ENCODE measurements around the gene KIF6. TPM values are rescaled to one million over a fixed set of nuclear protein-coding genes. Genes with fewer than 3 reads are reported as not detected.
"Not testable (repeated sequence)": the region's sequence is repeated elsewhere in the genome, so short reads cannot be mapped to it uniquely, and the experiment has no call there.

KIF6 gene
- total RNA-seq, 1 experiment from 2014 or later: 2.7 TPM

- no peaks in the 10 kb centered on the region for H3K36me3 ChIP-seq (ENCODE audit: insufficient read depth, low read length, poor library complexity, severe bottlenecking)
- DNase-seq (ENCODE audit: low spot score): no peak
- no peaks in the 10 kb centered on the region for H3K27me3 ChIP-seq (replicated peaks; ENCODE audit: insufficient read depth, low read depth, low read length, poor library complexity)
- POLR2A ChIA-PET (ENCODE audit: low non-redundant PET): no interaction called here
- H3K27ac ChIP-seq (ENCODE audit: low read depth, low read length, poor library complexity, severe bottlenecking): no peak overlapping the region
- H3K4me3 ChIP-seq (ENCODE audit: low read depth, low read length, poor library complexity, severe bottlenecking): no peak overlapping the region
- TF ChIP-seq CTCF (conservative IDR thresholded peaks at IDR 0.05; ENCODE audit: low read depth, low read length) (no peak), EZH2 (IDR thresholded peaks at IDR 0.05; ENCODE audit: borderline replicate concordance, low read depth, low read length, poor library complexity, severe bottlenecking) (no peak)
- no TSS peak for BruUV-seq (replicated peaks)
- CTCF ChIA-PET: no interaction called here
- no peaks in the 10 kb centered on the region for H3K9me3 ChIP-seq (ENCODE audit: low read depth, low read length, poor library complexity, severe bottlenecking)
- intact Hi-C loops (cut with micrococcal nuclease; ENCODE audit: unreplicated experiment): no loop called here
- no peaks in the 10 kb centered on the region for H3K4me1 ChIP-seq (ENCODE audit: insufficient read depth, low read length, poor library complexity, severe bottlenecking)
Measured at GRCh38 chr6:39678914-39679313, 46.3 kb downstream of the KIF6 start.

GRCh38 chr6:39677318-39677717, 47.9 kb downstream of the KIF6 start:
- POLR2A ChIA-PET (ENCODE audit: low non-redundant PET); DNase-seq (ENCODE audit: low spot score); H3K36me3 ChIP-seq (ENCODE audit: insufficient read depth, low read length, poor library complexity, severe bottlenecking); H3K4me1 ChIP-seq (ENCODE audit: insufficient read depth, low read length, poor library complexity, severe bottlenecking); intact Hi-C loops (cut with micrococcal nuclease; ENCODE audit: unreplicated experiment); CTCF ChIA-PET; H3K4me3 ChIP-seq (ENCODE audit: low read depth, low read length, poor library complexity, severe bottlenecking); H3K27ac ChIP-seq (ENCODE audit: low read depth, low read length, poor library complexity, severe bottlenecking); H3K27me3 ChIP-seq (replicated peaks; ENCODE audit: insufficient read depth, low read depth, low read length, poor library complexity); H3K9me3 ChIP-seq (ENCODE audit: low read depth, low read length, poor library complexity, severe bottlenecking); BruUV-seq (replicated peaks): not testable (repeated sequence)

- CTCF ChIA-PET: no interaction called here
- H3K4me1 ChIP-seq (ENCODE audit: insufficient read depth, low read length, poor library complexity, severe bottlenecking): peaks cover 5% of the 10 kb centered on the region
- no peak overlapping the region for H3K4me3 ChIP-seq (ENCODE audit: low read depth, low read length, poor library complexity, severe bottlenecking)
- H3K27me3 ChIP-seq (replicated peaks; ENCODE audit: insufficient read depth, low read depth, low read length, poor library complexity): no peaks in the 10 kb centered on the region
- intact Hi-C loops (cut with micrococcal nuclease; ENCODE audit: unreplicated experiment): no loop called here
- TF ChIP-seq EZH2 (IDR thresholded peaks at IDR 0.05; ENCODE audit: borderline replicate concordance, low read depth, low read length, poor library complexity, severe bottlenecking): no peak
- no peak for TF ChIP-seq CTCF (conservative IDR thresholded peaks at IDR 0.05; ENCODE audit: low read depth, low read length)
- no peak overlapping the region for H3K27ac ChIP-seq (ENCODE audit: low read depth, low read length, poor library complexity, severe bottlenecking)
- DNase-seq (ENCODE audit: low spot score): no peak
- H3K9me3 ChIP-seq (ENCODE audit: low read depth, low read length, poor library complexity, severe bottlenecking): peaks cover 6% of the 10 kb centered on the region
- POLR2A ChIA-PET (ENCODE audit: low non-redundant PET): no interaction called here
- BruUV-seq (replicated peaks): no TSS peak
- no peaks in the 10 kb centered on the region for H3K36me3 ChIP-seq (ENCODE audit: insufficient read depth, low read length, poor library complexity, severe bottlenecking)
Measured at GRCh38 chr6:39670519-39670918, 54.7 kb downstream of the KIF6 start.

GRCh38 chr6:39669973-39670342, 55.2 kb downstream of the KIF6 start:
- Histone ChIP-seq H3K36me3 (ENCODE audit: insufficient read depth, low read length, poor library complexity, severe bottlenecking) (no peaks in the 10 kb centered on the region), H3K9me3 (ENCODE audit: low read depth, low read length, poor library complexity, severe bottlenecking) (peaks cover 6% of the 10 kb centered on the region), H3K27ac (ENCODE audit: low read depth, low read length, poor library complexity, severe bottlenecking) (no peak overlapping the region), H3K27me3 (replicated peaks; ENCODE audit: insufficient read depth, low read depth, low read length, poor library complexity) (no peaks in the 10 kb centered on the region), H3K4me1 (ENCODE audit: insufficient read depth, low read length, poor library complexity, severe bottlenecking) (peaks cover 5% of the 10 kb centered on the region), H3K4me3 (ENCODE audit: low read depth, low read length, poor library complexity, severe bottlenecking) (no peak overlapping the region)
- CTCF ChIA-PET: interaction anchor here (0.6 kb wide), 1 partner anchor 21 kb away, joined by 6 read pairs; no protein-coding TSS in a partner anchor
- intact Hi-C loops (cut with micrococcal nuclease; ENCODE audit: unreplicated experiment): no loop called here
- DNase-seq (ENCODE audit: low spot score): no peak
- POLR2A ChIA-PET (ENCODE audit: low non-redundant PET): no interaction called here
- no peak for TF ChIP-seq EZH2 (IDR thresholded peaks at IDR 0.05; ENCODE audit: borderline replicate concordance, low read depth, low read length, poor library complexity, severe bottlenecking)
- TF ChIP-seq CTCF (conservative IDR thresholded peaks at IDR 0.05; ENCODE audit: low read depth, low read length): no peak
- no TSS peak for BruUV-seq (replicated peaks)
